SK-N-SH (cell line): ENCODE results near the gene OR6C1. TPM values are rescaled to one million over a fixed set of nuclear protein-coding genes. Genes with fewer than 3 reads are reported as not detected.

Source experiments
- CTCF ChIA-PET: fragments of 300-600, 350-600 bp; formaldehyde crosslinking; extraction: SDS; loops from one replicate; lab custom pipeline; 2021; lab: Yijun Ruan, JAX
- POLR2A ChIA-PET: fragments of 350-600 bp; sonication (Branson Sonifier 250); formaldehyde crosslinking; extraction: SDS; loops from one replicate; lab custom pipeline; 2020; ENCODE audit warnings: antibody characterized with exemption, inconsistent platforms; lab: Yijun Ruan, JAX
- DNase-seq: peaks from one replicate; pipeline ENCODE4 v3.0.0; 2012
- H2AFZ ChIP-seq: fragments of 200-600 bp; sonication (generic); 2 replicates; pipeline ENCODE4 v1.8.1; 2016; ENCODE audit warnings: antibody characterized with exemption, mild to moderate bottlenecking, low read depth
- H3F3A ChIP-seq: fragments of 200-600 bp; sonication (generic); replicated peaks from 2 replicates; pipeline ENCODE3; 2016; ENCODE audit warnings: antibody characterized with exemption, mild to moderate bottlenecking; ENCODE audit not compliant: insufficient read depth
- H3K27ac ChIP-seq, 2 experiments: fragments of 200-500 bp in 1 of 2; fragments of 200-600 bp in 1 of 2; sonication (Bioruptor generic) in 1 of 2; sonication (generic), shearing (Covaris generic) in 1 of 2; 2 replicates each; pipeline versions ENCODE4 v1.5.1 to v1.6.1; 2014 to 2016; ENCODE audit warnings: low read depth in 2 of 2, inconsistent platforms in 1 of 2, low read length in 1 of 2, mild to moderate bottlenecking in 1 of 2, mixed read lengths in 1 of 2
- H3K27me3 ChIP-seq: fragments of 200-600 bp; sonication (generic), shearing (Covaris generic); 2 replicates; pipeline ENCODE4 v1.6.1; 2016; ENCODE audit warnings: mixed run types; ENCODE audit not compliant: insufficient read depth
- H3K36me3 ChIP-seq, 2 experiments: fragments of 200-500 bp in 1 of 2; fragments of 200-600 bp in 1 of 2; sonication (Bioruptor generic) in 1 of 2; sonication (generic) in 1 of 2; replicated peaks in 1 of 2; 2 replicates each; pipeline versions ENCODE3 to v1.5.1; 2014 to 2016; ENCODE audit warnings: low read length in 1 of 2, mild to moderate bottlenecking in 1 of 2; ENCODE audit not compliant: insufficient read depth in 2 of 2, control insufficient read depth in 1 of 2
- H3K4me1 ChIP-seq, 2 experiments: fragments of 200-500 bp in 1 of 2; fragments of 200-600 bp in 1 of 2; sonication (Bioruptor generic) in 1 of 2; sonication (generic), shearing (Covaris generic) in 1 of 2; 2 replicates each; pipeline versions ENCODE4 v1.5.1 to v1.6.1; 2014 to 2016; ENCODE audit warnings: low read depth in 1 of 2, low read length in 1 of 2, mixed run types in 1 of 2; ENCODE audit not compliant: insufficient read depth in 2 of 2, control insufficient read depth in 1 of 2
- H3K4me2 ChIP-seq: fragments of 200-600 bp; sonication (generic), shearing (Covaris generic); 2 replicates; pipeline ENCODE4 v1.6.1; 2017; ENCODE audit warnings: mixed run types
- H3K4me3 ChIP-seq, 2 experiments: fragments of 200-500 bp in 1 of 2; fragments of 200-600 bp in 1 of 2; sonication (Bioruptor generic) in 1 of 2; sonication (generic), shearing (Covaris generic) in 1 of 2; 2 replicates each; pipeline versions ENCODE4 v1.5.1 to v1.8.1; 2014 to 2016; ENCODE audit warnings: low read depth in 2 of 2, inconsistent platforms in 1 of 2, low read length in 1 of 2, mild to moderate bottlenecking in 1 of 2, mixed read lengths in 1 of 2, moderate library complexity in 1 of 2
- H3K79me2 ChIP-seq: fragments of 200-600 bp; sonication (generic); 2 replicates; pipeline ENCODE4 v1.8.1; 2017; ENCODE audit warnings: mild to moderate bottlenecking; ENCODE audit not compliant: insufficient read depth
- H3K9ac ChIP-seq: fragments of 200-600 bp; sonication (generic); 2 replicates; pipeline ENCODE4 v1.6.1; 2017; ENCODE audit warnings: mixed run types
- H3K9me2 ChIP-seq: fragments of 200-600 bp; sonication (generic); 2 replicates; pipeline ENCODE4 v1.6.1; 2017; ENCODE audit warnings: mixed run types
- H3K9me3 ChIP-seq: fragments of 200-600 bp; sonication (generic); 2 replicates; pipeline ENCODE4 v1.6.1; 2017; ENCODE audit warnings: mixed run types, mild to moderate bottlenecking, moderate library complexity
- H4K20me1 ChIP-seq: fragments of 200-600 bp; sonication (generic); 2 replicates; pipeline ENCODE4 v1.6.1; 2017; ENCODE audit warnings: mild to moderate bottlenecking, mixed run types; ENCODE audit not compliant: insufficient read depth
- EP300 ChIP-seq, 2 experiments: IDR thresholded peaks; 2 replicates each; pipeline versions ENCODE4 v1.4.0 to v1.6.1; 2012; ENCODE audit warnings: borderline replicate concordance in 1 of 2, low read depth in 1 of 2, low read length in 1 of 2
- FOXM1 ChIP-seq: IDR thresholded peaks from 2 replicates; pipeline ENCODE4 v1.4.0; 2012; ENCODE audit warnings: low read depth, mild to moderate bottlenecking
- GATA2 ChIP-seq: sonication (generic); formaldehyde crosslinking; IDR thresholded peaks from 2 replicates; pipeline ENCODE4 v1.5.0; 2020; ENCODE audit warnings: mild to moderate bottlenecking, missing genetic modification reagents
- JUND ChIP-seq: IDR thresholded peaks from 2 replicates; pipeline ENCODE4 v1.4.0; 2012
- MEF2A ChIP-seq: IDR thresholded peaks from 2 replicates; pipeline ENCODE4 v1.4.0; 2012; ENCODE audit warnings: low read depth, borderline replicate concordance
- MXI1 ChIP-seq: IDR thresholded peaks from 2 replicates; pipeline ENCODE4 v1.6.1; 2012; ENCODE audit warnings: mild to moderate bottlenecking, low read depth, low read length, improper control_type of control experiment
- POLR2AphosphoS5 ChIP-seq: IDR thresholded peaks from 2 replicates; pipeline ENCODE4 v1.6.1; 2012; ENCODE audit warnings: low read depth, low read length
- RAD21 ChIP-seq: IDR thresholded peaks from 2 replicates; pipeline ENCODE4 v1.6.1; 2012; ENCODE audit warnings: mild to moderate bottlenecking, low read length
- RCOR1 ChIP-seq: fragments of 150-350 bp; IDR thresholded peaks from 2 replicates; pipeline ENCODE4 v1.6.1; 2017; ENCODE audit warnings: antibody characterized with exemption, low read length
- RFX5 ChIP-seq: IDR thresholded peaks from 2 replicates; pipeline ENCODE4 v1.6.1; 2012; ENCODE audit warnings: mild to moderate bottlenecking, improper control_type of control experiment, low read length
- RXRA ChIP-seq: IDR thresholded peaks from 2 replicates; pipeline ENCODE4 v1.4.0; 2012; ENCODE audit warnings: low read depth, mild to moderate bottlenecking, borderline replicate concordance
- SIN3A ChIP-seq: IDR thresholded peaks from 2 replicates; pipeline ENCODE4 v1.6.1; 2012; ENCODE audit warnings: low read depth, mild to moderate bottlenecking, low read length, moderate library complexity, borderline replicate concordance
- SMC3 ChIP-seq: IDR thresholded peaks from 2 replicates; pipeline ENCODE4 v1.6.1; 2012; ENCODE audit warnings: low read depth, low read length, improper control_type of control experiment
- TAF1 ChIP-seq: IDR thresholded peaks from 2 replicates; pipeline ENCODE4 v1.6.1; 2012; ENCODE audit warnings: low read depth, mild to moderate bottlenecking, low read length, moderate library complexity, borderline replicate concordance
- WGBS: methylation state at CpG from one replicate; pipeline ENCODE4 v1.1.6; 2017; ENCODE audit warnings: low lambda C conversion rate; 5-methylcytosine and 5-hydroxymethylcytosine counted together
- polyA plus RNA-seq, 3 experiments: library from polyadenylated mRNA; depleted of rRNA; stranded (reverse); fragments of >200 nt; gene quantifications; 2 replicates each; pipeline ENCODE4 v1.2.3, GENCODE V29; 2012
- TF ChIP-seq, protein P1 (sequence below): IDR thresholded peaks from 2 replicates; pipeline ENCODE4 v1.6.1; 2012; ENCODE audit warnings: mild to moderate bottlenecking, low read depth, low read length, moderate library complexity
- TF ChIP-seq, protein P2 (sequence below): IDR thresholded peaks from 2 replicates; pipeline ENCODE4; 2012

OR6C1 gene
- not detected in 2 replicates for polyA plus RNA-seq (2012; rRNA removed)
- polyA plus RNA-seq (2012; cell fraction: cytosol; rRNA removed), result not detected in 2 replicates
- not detected in 2 replicates for polyA plus RNA-seq (2012; cell fraction: nucleus; rRNA removed)

DNA sequence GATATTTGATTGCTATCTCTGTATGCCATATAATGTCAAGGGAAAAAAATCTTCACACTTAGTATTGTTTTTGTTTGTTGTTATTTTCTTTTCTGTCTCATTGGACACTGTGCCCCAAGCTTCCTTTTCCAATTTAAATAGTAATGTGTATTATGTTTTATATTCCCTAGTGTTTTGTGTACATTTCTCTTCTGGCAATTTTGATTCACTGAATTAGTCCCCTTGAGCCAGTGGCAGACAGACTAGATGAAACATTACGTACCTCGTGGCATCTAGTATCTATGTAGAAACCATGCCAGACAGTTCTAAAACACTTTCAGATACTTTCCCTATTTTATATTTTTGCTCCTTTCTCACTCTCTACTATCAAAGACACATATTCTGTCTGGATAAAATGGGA, at the start of gene OR6C1:
Gene OR6C1, plus strand, starts transcription at position 301 of the 400 bp plus-strand sequence. CDS start 6,257 bp downstream, outside the sequence.
- no peaks in the 10 kb centered on the region for H3K4me1 ChIP-seq
- H3K9me3 ChIP-seq, result no peaks in the 10 kb centered on the region
- 1% methylated on average over 2 of the region's 2 CpGs for WGBS
- H3K27ac ChIP-seq, result no peak within 1 kb of the TSS
- no peak within 1 kb of the TSS for H2AFZ ChIP-seq
- no peaks in the 10 kb centered on the region for H3K36me3 ChIP-seq
- H3K27me3 ChIP-seq, result no peaks in the 10 kb centered on the region
- H3K4me2 ChIP-seq, result no peak within 1 kb of the TSS
- H3K79me2 ChIP-seq, result no peaks in the 10 kb centered on the region
- H4K20me1 ChIP-seq, result no peaks in the 10 kb centered on the region
- POLR2A ChIA-PET, result no interaction called here
- no peak within 1 kb of the TSS for H3K9ac ChIP-seq
- no peak within 1 kb of the TSS for H3K4me3 ChIP-seq
- H3K9me2 ChIP-seq, result no peaks in the 10 kb centered on the region
- no peak for DNase-seq
- CTCF ChIA-PET, result no interaction called here
- H3F3A ChIP-seq, result no peaks in the 10 kb centered on the region
- TF ChIP-seq, protein P1, sequence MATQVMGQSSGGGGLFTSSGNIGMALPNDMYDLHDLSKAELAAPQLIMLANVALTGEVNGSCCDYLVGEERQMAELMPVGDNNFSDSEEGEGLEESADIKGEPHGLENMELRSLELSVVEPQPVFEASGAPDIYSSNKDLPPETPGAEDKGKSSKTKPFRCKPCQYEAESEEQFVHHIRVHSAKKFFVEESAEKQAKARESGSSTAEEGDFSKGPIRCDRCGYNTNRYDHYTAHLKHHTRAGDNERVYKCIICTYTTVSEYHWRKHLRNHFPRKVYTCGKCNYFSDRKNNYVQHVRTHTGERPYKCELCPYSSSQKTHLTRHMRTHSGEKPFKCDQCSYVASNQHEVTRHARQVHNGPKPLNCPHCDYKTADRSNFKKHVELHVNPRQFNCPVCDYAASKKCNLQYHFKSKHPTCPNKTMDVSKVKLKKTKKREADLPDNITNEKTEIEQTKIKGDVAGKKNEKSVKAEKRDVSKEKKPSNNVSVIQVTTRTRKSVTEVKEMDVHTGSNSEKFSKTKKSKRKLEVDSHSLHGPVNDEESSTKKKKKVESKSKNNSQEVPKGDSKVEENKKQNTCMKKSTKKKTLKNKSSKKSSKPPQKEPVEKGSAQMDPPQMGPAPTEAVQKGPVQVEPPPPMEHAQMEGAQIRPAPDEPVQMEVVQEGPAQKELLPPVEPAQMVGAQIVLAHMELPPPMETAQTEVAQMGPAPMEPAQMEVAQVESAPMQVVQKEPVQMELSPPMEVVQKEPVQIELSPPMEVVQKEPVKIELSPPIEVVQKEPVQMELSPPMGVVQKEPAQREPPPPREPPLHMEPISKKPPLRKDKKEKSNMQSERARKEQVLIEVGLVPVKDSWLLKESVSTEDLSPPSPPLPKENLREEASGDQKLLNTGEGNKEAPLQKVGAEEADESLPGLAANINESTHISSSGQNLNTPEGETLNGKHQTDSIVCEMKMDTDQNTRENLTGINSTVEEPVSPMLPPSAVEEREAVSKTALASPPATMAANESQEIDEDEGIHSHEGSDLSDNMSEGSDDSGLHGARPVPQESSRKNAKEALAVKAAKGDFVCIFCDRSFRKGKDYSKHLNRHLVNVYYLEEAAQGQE, result no peak
- TF ChIP-seq RAD21 (no peak), EP300 (IDR thresholded peaks at IDR 0.05; ENCODE audit: borderline replicate concordance in 1 of 2, low read depth in 1 of 2, low read length in 1 of 2) (no peak), RCOR1 (no peak), TAF1 (no peak), RXRA (no peak), FOXM1 (no peak), MXI1 (no peak), JUND (no peak), SMC3 (no peak), RFX5 (no peak), SIN3A (no peak), MEF2A (no peak), GATA2 (CRISPR knock-in tag) (no peak), POLR2AphosphoS5 (no peak)
- TF ChIP-seq, protein P2, sequence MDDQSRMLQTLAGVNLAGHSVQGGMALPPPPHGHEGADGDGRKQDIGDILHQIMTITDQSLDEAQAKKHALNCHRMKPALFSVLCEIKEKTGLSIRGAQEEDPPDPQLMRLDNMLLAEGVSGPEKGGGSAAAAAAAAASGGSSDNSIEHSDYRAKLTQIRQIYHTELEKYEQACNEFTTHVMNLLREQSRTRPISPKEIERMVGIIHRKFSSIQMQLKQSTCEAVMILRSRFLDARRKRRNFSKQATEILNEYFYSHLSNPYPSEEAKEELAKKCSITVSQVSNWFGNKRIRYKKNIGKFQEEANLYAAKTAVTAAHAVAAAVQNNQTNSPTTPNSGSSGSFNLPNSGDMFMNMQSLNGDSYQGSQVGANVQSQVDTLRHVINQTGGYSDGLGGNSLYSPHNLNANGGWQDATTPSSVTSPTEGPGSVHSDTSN, result no peak
- TF ChIP-seq, all 33 proteins: peak for 0
